Renal pelvis (tissue), 4 donors: Measurements from ENCODE around the gene SLC16A6. TPM values are rescaled to one million over a fixed set of nuclear protein-coding genes. Genes with fewer than 3 reads are reported as not detected.
"Not testable (repeated sequence)": the region's sequence is repeated elsewhere in the genome, so short reads cannot be mapped to it uniquely, and the experiment has no call there.

Experiments used
- DNase-seq: peaks from one replicate; pipeline ENCODE4 v3.0.0-alpha.2; 2013
- polyA plus RNA-seq, 3 donors: library from polyadenylated mRNA; unstranded; fragments of 120-200 nt; gene quantifications; one replicate each; pipeline ENCODE4 v1.2.1, GENCODE V29; 2013; ENCODE audit not compliant: insufficient read length in 3 of 3

The SLC16A6 gene
- polyA plus RNA-seq, 3 donors, result 0.51 to 0.92 (median 0.68) TPM

GRCh38 chr17:68290268-68290954 lies 516 bp downstream of the SLC16A6 start:
- DNase-seq, result no peak

DNA sequence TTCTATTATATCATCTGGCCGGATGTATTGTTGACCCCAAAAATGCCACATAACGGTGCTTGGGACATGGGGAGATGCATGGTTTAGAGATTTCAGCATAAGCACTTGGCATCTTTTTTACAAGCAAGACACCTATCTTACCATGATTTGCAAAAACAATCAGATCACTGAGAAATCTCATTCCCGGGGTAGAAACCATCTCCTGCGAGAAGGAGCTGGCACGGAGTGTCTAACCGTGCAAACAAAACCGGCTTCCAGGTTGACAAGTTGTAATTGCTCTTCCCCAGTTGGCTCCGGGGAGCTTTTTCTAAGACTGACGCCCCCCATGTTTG lies 1.0 kb downstream of the SLC16A6 start:
- DNase-seq, result no peak

GRCh38 chr17:68289473-68289872 lies 1.5 kb downstream of the SLC16A6 start:
- no peak for DNase-seq

GRCh38 chr17:68288804-68289203 lies 2.1 kb downstream of the SLC16A6 start:
- DNase-seq, result no peak

- no peak for DNase-seq
Measured at GRCh38 chr17:68288375-68288774, 2.6 kb downstream of the SLC16A6 start.

- not testable (repeated sequence) for DNase-seq
Measured at GRCh38 chr17:68281965-68282364, 9.0 kb downstream of the SLC16A6 start.

- DNase-seq, result no peak
Measured at GRCh38 chr17:68277807-68278206, 13.1 kb downstream of the SLC16A6 start.

DNA sequence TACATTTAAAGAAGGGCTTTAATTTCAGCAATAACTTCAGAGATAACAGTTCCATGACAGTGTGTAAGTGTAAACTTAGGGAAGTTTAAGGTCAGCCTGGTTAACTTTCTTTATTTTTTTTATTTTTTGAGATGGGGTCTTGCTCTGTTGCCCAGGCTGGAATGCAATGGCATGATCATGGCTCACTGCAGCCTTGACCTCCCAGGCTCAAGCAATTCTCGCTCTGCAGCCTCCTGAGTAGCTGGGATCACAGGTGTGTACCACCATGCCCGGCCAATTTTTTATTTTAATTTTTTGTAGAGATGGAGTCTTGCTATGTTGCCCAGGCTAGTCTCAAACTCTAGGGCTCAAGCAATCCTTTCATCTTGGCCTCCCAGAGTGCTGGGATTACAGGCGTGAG lies 14.6 kb downstream of the SLC16A6 start:
- DNase-seq, result not testable (repeated sequence)

- DNase-seq, result no peak
Measured at GRCh38 chr17:68273722-68274121, 17.2 kb downstream of the SLC16A6 start.

GRCh38 chr17:68265833-68266232 lies 25.1 kb downstream of the SLC16A6 start:
- not testable (repeated sequence) for DNase-seq

DNA sequence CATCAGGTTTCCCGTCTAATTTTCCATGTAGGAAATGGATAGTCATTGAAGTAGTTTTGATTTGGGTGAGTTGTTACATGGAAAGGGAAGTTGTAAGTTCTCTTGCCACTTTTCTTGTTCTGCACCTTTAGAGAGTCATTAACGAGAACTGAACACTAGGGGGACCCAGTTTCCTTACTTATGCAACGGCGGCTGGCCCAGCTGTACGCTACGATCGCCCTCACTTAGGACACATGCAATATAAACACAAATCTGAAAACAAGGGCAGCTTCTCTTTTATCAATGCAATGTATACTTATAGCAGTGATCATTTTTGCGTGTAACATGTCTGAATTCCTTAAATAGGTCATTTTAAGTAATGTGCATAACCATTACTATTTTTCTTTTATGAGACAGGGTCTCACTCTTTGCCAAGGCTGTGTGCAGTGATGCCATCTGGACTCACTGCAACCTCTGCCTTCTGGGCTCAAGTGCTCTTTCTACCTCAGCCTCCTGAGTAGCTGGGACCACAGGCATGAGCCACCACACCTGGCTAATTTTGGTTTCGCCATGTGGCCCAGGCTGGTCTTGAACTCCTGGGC lies 27.7 kb downstream of the SLC16A6 start:
- DNase-seq, result not testable (repeated sequence)

DNA sequence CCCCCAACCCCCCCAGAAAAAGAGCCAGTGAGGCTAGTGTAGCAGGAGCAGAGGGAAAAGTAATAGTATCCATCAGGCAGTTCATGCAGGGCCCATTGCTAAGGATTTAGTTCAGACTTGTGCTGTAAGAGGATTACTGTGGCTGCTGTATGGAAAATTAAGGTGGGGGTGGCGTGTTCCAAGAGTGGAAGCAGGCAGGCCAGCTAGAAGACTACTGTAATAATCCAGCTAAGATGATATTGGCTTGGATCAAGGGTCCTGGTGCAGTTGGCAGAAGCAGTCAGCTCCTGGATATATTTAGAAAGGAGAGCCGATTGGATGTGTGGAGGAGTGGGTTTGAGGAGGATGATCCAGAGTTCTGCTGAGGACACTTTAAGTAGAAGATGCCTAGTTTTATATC lies 28.5 kb downstream of the SLC16A6 start:
- DNase-seq, result not testable (repeated sequence)

- no peak for DNase-seq
Measured at GRCh38 chr17:68260051-68260762, 30.7 kb downstream of the SLC16A6 start.

- not testable (repeated sequence) for DNase-seq
Measured at GRCh38 chr17:68259648-68259951, 31.3 kb downstream of the SLC16A6 start.

- DNase-seq, result not testable (repeated sequence)
Measured at GRCh38 chr17:68258890-68259647, 31.9 kb downstream of the SLC16A6 start.

- no peak for DNase-seq
Measured at GRCh38 chr17:68257934-68258333, 33.0 kb downstream of the SLC16A6 start.

DNA sequence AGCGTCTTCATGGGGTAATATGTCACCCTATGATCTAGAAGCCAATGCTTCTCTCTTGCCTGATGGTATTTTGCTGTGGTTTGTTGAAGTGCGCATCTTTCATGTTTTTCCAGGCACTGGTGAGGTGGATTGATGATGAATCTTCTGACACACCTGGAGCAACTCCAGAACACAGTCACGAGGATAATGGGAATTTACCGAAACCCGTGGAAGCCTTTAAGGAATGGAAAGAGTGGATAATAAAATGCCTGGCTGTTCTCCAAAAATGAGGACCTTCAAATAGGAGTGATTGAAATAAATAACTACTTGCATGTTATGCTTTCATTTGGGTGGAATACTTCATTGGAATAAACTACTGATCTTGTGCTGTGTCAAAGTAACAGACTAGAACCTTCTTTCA lies 34.2 kb downstream of the SLC16A6 start:
- not testable (repeated sequence) for DNase-seq

- no peak for DNase-seq
Measured at GRCh38 chr17:68255731-68256538, 35.0 kb downstream of the SLC16A6 start.

DNA sequence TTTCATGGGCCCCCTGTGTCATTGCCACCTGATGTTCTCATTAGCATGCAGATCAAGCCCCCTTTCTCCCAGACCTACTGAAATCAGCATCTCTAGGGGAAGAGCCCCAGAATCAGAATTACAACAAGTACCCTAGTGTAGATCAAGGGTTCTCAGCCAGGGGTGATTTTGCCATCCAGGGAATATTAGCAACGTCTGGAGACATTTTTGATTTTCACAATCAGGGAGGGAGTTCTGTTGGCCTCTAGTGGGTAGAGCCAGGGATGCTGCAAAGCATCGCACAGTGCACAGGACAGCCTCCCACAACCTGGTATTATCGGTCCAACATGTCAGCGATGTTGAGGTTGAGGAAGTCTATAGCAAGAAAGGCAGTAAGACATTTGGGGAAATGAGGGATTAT lies 35.8 kb downstream of the SLC16A6 start:
- DNase-seq, result no peak

- not testable (repeated sequence) for DNase-seq
Measured at GRCh38 chr17:68253426-68253825, 37.5 kb downstream of the SLC16A6 start.

- DNase-seq, result no peak
Measured at GRCh38 chr17:68249354-68249765, 41.6 kb downstream of the SLC16A6 start.

- no peak for DNase-seq
Measured at GRCh38 chr17:68248891-68249290, 42.0 kb downstream of the SLC16A6 start.
